ENCODE results near the gene PIK3R2.

DNA sequence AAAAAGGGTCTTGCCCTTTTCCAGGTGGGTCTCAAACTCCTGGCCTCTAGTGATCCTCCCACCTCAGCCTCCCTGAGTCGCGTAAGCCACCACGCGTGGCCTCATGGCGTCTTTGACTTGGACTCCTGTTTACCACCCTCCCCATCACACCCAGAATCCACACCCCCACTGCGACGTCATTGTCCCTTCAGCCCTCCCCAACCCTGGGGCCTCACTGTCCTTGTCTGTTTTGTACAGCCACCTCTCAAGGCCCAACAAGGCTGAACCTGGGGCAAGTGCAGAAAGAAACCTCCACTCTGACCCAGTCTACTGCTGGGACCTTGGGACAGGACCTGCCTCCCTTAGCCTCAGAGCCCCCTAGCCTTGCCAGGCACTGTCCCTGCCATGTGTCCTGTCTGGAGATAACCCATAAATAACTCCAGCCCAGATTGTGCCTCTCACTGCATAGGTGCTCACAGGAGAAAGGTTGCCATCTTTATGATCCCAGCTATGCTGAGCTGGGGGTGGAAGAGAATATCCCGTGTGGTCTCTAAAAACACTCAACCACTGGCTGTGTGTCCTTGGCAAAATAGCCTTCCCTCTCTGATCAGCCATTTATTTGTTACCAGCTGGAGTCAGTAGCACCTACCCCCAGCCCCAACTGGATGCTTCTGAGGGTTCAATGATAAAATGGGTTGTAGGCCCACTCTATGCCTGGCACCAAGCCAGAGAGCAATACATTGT lies 18.8 kb downstream of the PIK3R2 start:
- TF ChIP-seq POLR2A (IDR thresholded peaks at IDR 0.05) (no peak), CTCF (IDR thresholded peaks at IDR 0.05 in 8 of 11, conservative IDR thresholded peaks at IDR 0.05 in 3 of 11) (no peak)
